Measurements from ENCODE around the gene MAMLD1.

DNA sequence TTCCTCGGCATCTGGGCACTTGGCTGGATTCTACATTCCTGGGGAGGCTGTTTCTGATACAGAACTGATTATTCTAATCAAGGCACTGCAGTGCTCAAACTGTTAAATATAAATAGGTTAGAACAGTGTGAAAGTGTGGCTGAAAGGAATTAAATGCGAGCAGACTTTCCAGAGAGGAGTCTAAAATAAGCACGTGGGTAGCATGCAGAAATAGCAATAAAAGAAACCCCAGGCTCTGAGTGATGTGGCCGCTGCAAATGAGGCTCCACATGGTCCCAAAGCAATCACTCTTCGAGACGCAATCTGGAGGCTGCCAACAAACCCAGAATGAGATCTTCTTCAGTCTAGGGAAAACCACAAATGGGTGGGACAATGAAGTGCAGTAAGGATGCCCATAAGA is 174.7 kb downstream of the MAMLD1 start:
- TF ChIP-seq ESRRG (CRISPR knock-in tag; IDR thresholded peaks at IDR 0.05) = no peak
- TF ChIP-seq, protein P1, sequence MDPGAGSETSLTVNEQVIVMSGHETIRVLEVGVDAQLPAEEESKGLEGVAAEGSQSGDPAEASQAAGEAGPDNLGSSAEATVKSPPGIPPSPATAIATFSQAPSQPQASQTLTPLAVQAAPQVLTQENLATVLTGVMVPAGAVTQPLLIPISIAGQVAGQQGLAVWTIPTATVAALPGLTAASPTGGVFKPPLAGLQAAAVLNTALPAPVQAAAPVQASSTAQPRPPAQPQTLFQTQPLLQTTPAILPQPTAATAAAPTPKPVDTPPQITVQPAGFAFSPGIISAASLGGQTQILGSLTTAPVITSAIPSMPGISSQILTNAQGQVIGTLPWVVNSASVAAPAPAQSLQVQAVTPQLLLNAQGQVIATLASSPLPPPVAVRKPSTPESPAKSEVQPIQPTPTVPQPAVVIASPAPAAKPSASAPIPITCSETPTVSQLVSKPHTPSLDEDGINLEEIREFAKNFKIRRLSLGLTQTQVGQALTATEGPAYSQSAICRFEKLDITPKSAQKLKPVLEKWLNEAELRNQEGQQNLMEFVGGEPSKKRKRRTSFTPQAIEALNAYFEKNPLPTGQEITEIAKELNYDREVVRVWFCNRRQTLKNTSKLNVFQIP (CRISPR knock-in tag; IDR thresholded peaks at IDR 0.05; ENCODE audit: borderline replicate concordance, low read depth) = no peak
